ENCODE measurements around the gene LRRC66. TPM values are rescaled to one million over a fixed set of nuclear protein-coding genes. Genes with fewer than 3 reads are reported as not detected.

The LRRC66 gene
- total and polyA plus RNA-seq, 2 of the 8 experiments (the other 6 are each of a cell fraction or from before 2014, with no cell fraction given), result 0.05 to 0.11 TPM

DNA sequence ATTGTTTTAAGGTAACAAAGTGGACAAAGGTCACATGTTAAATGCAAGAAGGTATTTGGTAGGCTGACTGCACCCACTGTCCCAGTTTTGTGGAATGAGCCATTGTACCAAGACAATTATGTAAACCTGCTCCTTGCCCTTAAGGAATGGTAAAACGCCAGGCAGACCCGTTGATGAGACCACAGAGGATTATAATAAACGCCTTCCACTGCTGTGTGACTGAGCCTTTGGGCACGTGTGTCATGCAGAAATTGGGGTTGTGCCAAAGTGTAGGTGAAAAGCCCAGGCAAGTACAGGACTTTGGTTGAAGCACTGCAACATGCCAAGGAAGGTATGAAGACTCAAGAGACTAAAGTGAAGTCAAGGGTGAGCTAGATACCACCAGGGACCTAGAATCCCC, 59.7 kb downstream of the LRRC66 start:
- H3K18ac ChIP-seq (ENCODE audit: extremely low read depth, low read length), result no peak overlapping the region
- no peak overlapping the region for H4K8ac ChIP-seq (ENCODE audit: extremely low read depth, insufficient read depth, low read length)
- H2BK5ac ChIP-seq (ENCODE audit: low read depth, low read length), result no peak overlapping the region
- POLR2A ChIA-PET (ENCODE audit: partially characterized antibody), result no interaction called here
- no peak overlapping the region for H3K9ac ChIP-seq (replicated peaks in 1 of 4; ENCODE audit: extremely low read depth in 1 of 4, low read depth in 3 of 4, low read length in 3 of 4)
- no peaks in the 10 kb centered on the region for H3K79me1 ChIP-seq (ENCODE audit: low read depth, low read length)
- H4K91ac ChIP-seq (replicated peaks; ENCODE audit: insufficient read length, low read length), result no peak overlapping the region
- no peaks in the 10 kb centered on the region for H3K23me2 ChIP-seq (ENCODE audit: low read depth, low read length)
- no peak overlapping the region for H2BK120ac ChIP-seq (replicated peaks; ENCODE audit: low read depth, low read length)
- H3K27me3 ChIP-seq (replicated peaks in 1 of 4; ENCODE audit: control insufficient read depth in 3 of 4, extremely low read depth in 1 of 4, insufficient read depth in 3 of 4, low read length in 3 of 4), result no peaks in the 10 kb centered on the region
- no peak overlapping the region for H3K27ac ChIP-seq (ENCODE audit: low read depth, low read length)
- H2AK5ac ChIP-seq (ENCODE audit: low read depth, low read length), result no peak overlapping the region
- H3K4ac ChIP-seq (replicated peaks; ENCODE audit: insufficient read length, low read depth, low read length), result no peak overlapping the region
- FAIRE-seq (no peak), DNase-seq (ENCODE audit: low read depth in 1 of 2, low spot score in 2 of 2) (no peak)
- H3K23ac ChIP-seq (ENCODE audit: insufficient read length), result no peak overlapping the region
- H2AFZ ChIP-seq (ENCODE audit: low read length), result no peak overlapping the region
- no peaks in the 10 kb centered on the region for H4K20me1 ChIP-seq (replicated peaks in 1 of 2; ENCODE audit: control insufficient read depth in 1 of 2, insufficient read depth in 2 of 2, low read length in 2 of 2)
- H4K5ac ChIP-seq (ENCODE audit: insufficient read length, low read depth, low read length), result no peak overlapping the region
- no peak overlapping the region for H3K56ac ChIP-seq (replicated peaks; ENCODE audit: insufficient read length, low read depth, low read length)
- no peaks in the 10 kb centered on the region; a peak in 1 of 4 replicates for H3K9me3 ChIP-seq (ENCODE audit: insufficient read depth in 2 of 2, low read depth in 1 of 2, low read length in 1 of 2)
- no peaks in the 10 kb centered on the region for H3K4me1 ChIP-seq (replicated peaks in 1 of 4; ENCODE audit: control insufficient read depth in 3 of 4, insufficient read depth in 4 of 4, low read length in 3 of 4)
- H3K4me2 ChIP-seq (ENCODE audit: insufficient read depth in 1 of 2, low read depth in 2 of 2, low read length in 2 of 2), result no peak overlapping the region
- no peak overlapping the region for H3K14ac ChIP-seq (ENCODE audit: insufficient read length)
- H2BK12ac ChIP-seq (ENCODE audit: low read depth, low read length), result no peak overlapping the region
- H2BK15ac ChIP-seq (ENCODE audit: low read length), result no peak overlapping the region
- H3K4me3 ChIP-seq (ENCODE audit: extremely low read depth in 1 of 4, insufficient read depth in 2 of 4, low read depth in 3 of 4, low read length in 4 of 4), result no peak overlapping the region
- CTCF ChIA-PET (ENCODE audit: partially characterized antibody), result no interaction called here
- WGBS, 2 experiments (ENCODE audit: extremely low coverage in 1 of 2, insufficient coverage in 1 of 2, insufficient read length in 1 of 2, insufficient replicate concordance in 2 of 2, low coverage in 1 of 2, low lambda C conversion rate in 2 of 2, missing lambda C conversion rate in 1 of 2), result 76% methylated on average over 4 of the region's 4 CpGs; no CpG with 5 or more reads in 1 of the 2 experiments
- H2BK20ac ChIP-seq (ENCODE audit: low read length), result no peak overlapping the region
- no peaks in the 10 kb centered on the region for H3K79me2 ChIP-seq (ENCODE audit: control insufficient read depth in 1 of 2, insufficient read depth in 2 of 2, low read length in 2 of 2)
- H3K36me3 ChIP-seq (ENCODE audit: control insufficient read depth in 2 of 4, insufficient read depth in 4 of 4, low read length in 3 of 4), result no peaks in the 10 kb centered on the region
- TF ChIP-seq NANOG (IDR thresholded peaks at IDR 0.05; ENCODE audit: insufficient read depth, low read depth, low read length, poor library complexity, severe bottlenecking) (no peak), SIX5 (IDR thresholded peaks at IDR 0.05; ENCODE audit: low read depth, low read length) (no peak), BRCA1 (IDR thresholded peaks at IDR 0.05; ENCODE audit: low read depth, low read length) (no peak), MAFK (IDR thresholded peaks at IDR 0.05; ENCODE audit: low read depth, low read length) (no peak), CHD1 (IDR thresholded peaks at IDR 0.05; ENCODE audit: low read depth, low read length) (no peak), EGR1 (IDR thresholded peaks at IDR 0.05; ENCODE audit: borderline replicate concordance, low read depth, low read length) (no peak), RBBP5 (IDR thresholded peaks at IDR 0.05; ENCODE audit: borderline replicate concordance, low read depth, low read length) (no peak), TAF7 (optimal IDR thresholded peaks at IDR 0.05; ENCODE audit: borderline replicate concordance, low read depth, low read length) (no peak), GABPA (IDR thresholded peaks at IDR 0.05; ENCODE audit: borderline replicate concordance, insufficient read depth, low read length) (no peak)
- TF ChIP-seq, protein P1, sequence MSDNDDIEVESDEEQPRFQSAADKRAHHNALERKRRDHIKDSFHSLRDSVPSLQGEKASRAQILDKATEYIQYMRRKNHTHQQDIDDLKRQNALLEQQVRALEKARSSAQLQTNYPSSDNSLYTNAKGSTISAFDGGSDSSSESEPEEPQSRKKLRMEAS (IDR thresholded peaks at IDR 0.05), result no peak
